Activated CD8-positive, alpha-beta T cell treated with anti-CD3 and anti-CD28 coated beads for 36 hours (primary cell): ENCODE results near the gene GFOD2. TPM values are rescaled to one million over a fixed set of nuclear protein-coding genes. Genes with fewer than 3 reads are reported as not detected.

ENCODE experiments used
- ATAC-seq: fragments of 200-7000 bp; cut with Tn5 transposase; one replicate; pipeline ENCODE4 v1.10.0; 2021; ENCODE audit warnings: mild to moderate bottlenecking, moderate library complexity
- CTCF ChIA-PET: fragments of 350-600 bp; sonication (Branson Sonifier 250); formaldehyde crosslinking; loops from one replicate; lab custom pipeline; 2021; ENCODE audit warnings: antibody characterized with exemption; lab: Charles Lee
- POLR2A ChIA-PET: fragments of 350-600 bp; sonication (Branson Sonifier 250); formaldehyde crosslinking; loops from one replicate; lab custom pipeline; 2021; ENCODE audit warnings: antibody characterized with exemption; lab: Charles Lee
- DNase-seq: peaks from one replicate; pipeline ENCODE4 v3.0.0-alpha.2; 2020
- H3K27ac Mint-ChIP-seq: one replicate; pipeline ENCODE4 v1.8.0; 2021; ENCODE audit warnings: mild to moderate bottlenecking, mixed read lengths
- H3K27me3 Mint-ChIP-seq: one replicate; pipeline ENCODE4 v1.8.0; 2021; ENCODE audit warnings: mixed read lengths
- H3K36me3 Mint-ChIP-seq: one replicate; pipeline ENCODE4 v1.8.0; 2021; ENCODE audit warnings: low read depth, mixed read lengths
- H3K4me1 Mint-ChIP-seq: one replicate; pipeline ENCODE4 v1.8.0; 2021; ENCODE audit warnings: low read depth, mixed read lengths
- H3K4me3 Mint-ChIP-seq: one replicate; pipeline ENCODE4 v1.8.0; 2021; ENCODE audit warnings: mild to moderate bottlenecking, moderate library complexity, mixed read lengths
- H3K9me3 Mint-ChIP-seq: one replicate; pipeline ENCODE4 v1.8.0; 2021; ENCODE audit warnings: mixed read lengths
- CTCF ChIP-seq: fragments of 200-600 bp; IDR thresholded peaks from one replicate; pipeline ENCODE4 v1.8.0; 2022; ENCODE audit warnings: antibody characterized with exemption, mild to moderate bottlenecking
- intact Hi-C: fragments of 100-400 bp; cut with micrococcal nuclease; formaldehyde crosslinking; loops from one replicate; pipeline ENCODE4 v1.10.0; 2022
- total RNA-seq, 2 experiments: library from RNA; stranded (reverse); gene quantifications; one replicate each; pipeline ENCODE4 v1.2.3, GENCODE V29; 2021

The GFOD2 gene
- total RNA-seq, 2 experiments from 2014 or later: 11.6 to 14.1 TPM

GRCh38 chr16:67674851-67675578 lies 44.1 kb downstream of the GFOD2 start:
- no peaks in the 10 kb centered on the region for H3K27me3 Mint-ChIP-seq
- no peak for ATAC-seq
- ChIA-PET POLR2A (no interaction called here), CTCF (interaction anchor here (1.7 to 2.4 kb wide), 2 partner anchors 12 to 154 kb away, joined by 7 to 9 read pairs; no protein-coding TSS in a partner anchor)
- DNase-seq: no peak
- H3K4me3 Mint-ChIP-seq: no peak overlapping the region
- no peak for TF ChIP-seq CTCF
- H3K36me3 Mint-ChIP-seq: no peaks in the 10 kb centered on the region
- no peaks in the 10 kb centered on the region for H3K9me3 Mint-ChIP-seq
- H3K27ac Mint-ChIP-seq: no peak overlapping the region
- H3K4me1 Mint-ChIP-seq: no peaks in the 10 kb centered on the region
- intact Hi-C loops: no loop called here

DNA sequence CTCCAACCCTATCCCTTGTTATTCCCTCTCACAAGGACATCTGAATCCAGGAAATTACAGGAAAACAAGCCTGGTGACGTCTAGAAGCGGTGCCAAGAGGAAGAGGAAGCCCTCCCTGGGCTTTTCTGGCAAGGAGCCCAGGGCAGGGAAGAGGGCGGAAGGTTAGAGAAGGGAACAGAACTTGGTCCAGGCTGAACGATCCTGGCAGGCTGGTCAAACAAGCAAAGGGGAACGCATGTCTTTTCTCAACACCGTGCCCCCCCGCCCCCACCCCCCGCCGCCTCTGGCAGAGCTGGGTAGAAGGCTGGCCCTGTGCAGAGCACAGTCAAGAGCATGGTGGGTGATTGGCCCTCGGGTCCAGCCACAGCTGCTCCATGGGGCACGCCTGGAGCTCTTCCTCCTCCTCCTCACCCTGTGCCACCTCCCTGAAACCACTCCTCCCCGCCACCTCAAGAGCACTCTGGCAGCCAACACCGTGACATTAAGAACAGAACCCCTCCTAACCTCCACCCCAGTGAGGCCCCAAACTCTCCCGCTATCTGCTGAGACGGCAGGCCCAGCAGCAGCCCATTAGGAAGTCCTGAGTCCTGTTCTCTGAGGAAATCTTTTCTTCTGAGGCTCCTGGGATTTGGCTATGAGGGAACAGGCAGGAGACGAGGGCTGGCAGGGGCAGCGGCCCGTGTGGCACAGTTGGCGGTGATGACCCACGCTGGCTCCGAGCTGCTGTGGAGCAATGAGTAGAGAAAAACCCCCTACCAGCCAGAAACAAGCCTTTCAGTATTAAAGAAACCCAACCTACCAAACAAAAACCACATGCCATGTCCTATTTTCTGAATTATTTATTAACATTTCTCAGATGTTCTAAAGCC lies 45.2 kb downstream of the GFOD2 start:
- CTCF ChIA-PET: interaction anchor here (1.2 to 2.5 kb wide), 8 partner anchors 11 to 153 kb away, joined by 3 to 11 read pairs (median 7); partner anchors contain the start of genes CARMIL2 and GFOD2
- H3K36me3 Mint-ChIP-seq: no peaks in the 10 kb centered on the region
- intact Hi-C loops: no loop called here
- no peaks in the 10 kb centered on the region for H3K27me3 Mint-ChIP-seq
- DNase-seq: no peak
- POLR2A ChIA-PET: no interaction called here
- no peaks in the 10 kb centered on the region for H3K9me3 Mint-ChIP-seq
- no peak for TF ChIP-seq CTCF
- no peak for ATAC-seq
- no peaks in the 10 kb centered on the region for H3K4me1 Mint-ChIP-seq
- no peak overlapping the region for H3K4me3 Mint-ChIP-seq
- H3K27ac Mint-ChIP-seq: no peak overlapping the region

DNA sequence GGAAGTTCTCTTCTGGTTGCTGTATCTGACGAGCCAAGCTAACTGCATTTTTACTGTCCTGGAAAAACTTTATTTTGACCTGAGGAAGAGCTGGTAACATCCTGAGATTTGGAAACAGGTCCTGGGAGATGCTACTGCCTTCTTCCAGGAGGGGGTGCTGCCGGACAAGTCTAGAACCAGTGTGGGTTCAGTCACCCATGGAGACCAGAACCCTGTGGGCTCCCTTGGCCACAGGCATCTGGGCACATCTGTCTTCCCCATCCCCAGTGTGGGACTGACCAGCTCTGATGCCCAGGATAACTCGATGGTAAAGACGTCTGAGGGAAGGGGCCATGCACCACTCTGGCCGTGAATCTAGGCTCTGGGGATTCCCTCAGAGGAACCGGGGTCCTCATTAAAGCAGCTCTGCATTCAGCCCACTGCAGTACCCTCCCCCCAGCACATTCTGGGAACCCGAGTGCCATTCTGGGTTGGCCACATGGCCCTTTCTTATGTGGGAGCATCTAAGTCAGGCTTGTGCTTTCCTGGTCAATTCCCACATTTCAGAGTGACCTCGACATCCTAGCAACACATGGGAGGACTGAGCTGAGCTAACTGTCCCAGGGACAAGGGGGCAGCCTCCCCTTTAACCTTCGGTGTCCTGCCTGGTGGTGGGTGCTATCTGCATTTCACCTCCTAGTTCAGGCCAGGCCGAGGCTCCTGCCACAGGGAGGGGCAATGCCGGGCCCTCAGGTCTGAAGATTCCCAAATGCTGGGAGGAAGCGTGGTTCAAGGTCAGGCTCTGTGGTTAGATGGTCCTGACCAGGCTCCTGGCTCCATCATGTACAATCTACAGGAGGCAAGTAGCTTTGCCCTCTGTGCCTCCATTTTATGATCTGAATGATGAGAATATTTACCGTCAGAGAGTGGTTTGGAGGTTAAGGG lies 46.1 kb downstream of the GFOD2 start:
- H3K27ac Mint-ChIP-seq: no peak overlapping the region
- peak; percentile 69 for TF ChIP-seq CTCF
- H3K4me3 Mint-ChIP-seq: no peak overlapping the region
- ChIA-PET CTCF (interaction anchor here (0.6 to 2.8 kb wide), 31 partner anchors 8 to 260 kb away, joined by 3 to 15 read pairs (median 4); partner anchors contain the start of genes ACD, ATP6V0D1, CARMIL2 and GFOD2), POLR2A (interaction anchor here (0.5 to 1.3 kb wide), 2 partner anchors 32 to 79 kb away, joined by 3 read pairs; no protein-coding TSS in a partner anchor)
- intact Hi-C loops: no loop called here
- no peaks in the 10 kb centered on the region for H3K4me1 Mint-ChIP-seq
- no peak for ATAC-seq
- H3K27me3 Mint-ChIP-seq: no peaks in the 10 kb centered on the region
- DNase-seq: peak; percentile 71
- H3K9me3 Mint-ChIP-seq: no peaks in the 10 kb centered on the region
- no peaks in the 10 kb centered on the region for H3K36me3 Mint-ChIP-seq

GRCh38 chr16:67672306-67672705 lies 46.8 kb downstream of the GFOD2 start:
- no peaks in the 10 kb centered on the region for H3K9me3 Mint-ChIP-seq
- DNase-seq (no peak), ATAC-seq (no peak)
- TF ChIP-seq CTCF: no peak
- H3K27me3 Mint-ChIP-seq: no peaks in the 10 kb centered on the region
- intact Hi-C loops: no loop called here
- no peak overlapping the region for H3K4me3 Mint-ChIP-seq
- ChIA-PET POLR2A (interaction anchor here (1.3 kb wide), 1 partner anchor 33 kb away, joined by 3 read pairs; no protein-coding TSS in a partner anchor), CTCF (interaction anchor here (0.6 to 2.8 kb wide), 30 partner anchors 9 to 261 kb away, joined by 3 to 15 read pairs (median 4); partner anchors contain the start of genes ACD, ATP6V0D1, CARMIL2 and GFOD2)
- peaks cover 2% of the 10 kb centered on the region for H3K4me1 Mint-ChIP-seq
- no peak overlapping the region for H3K27ac Mint-ChIP-seq
- no peaks in the 10 kb centered on the region for H3K36me3 Mint-ChIP-seq
